ENCODE data around the gene SPRR4. TPM values are rescaled to one million over a fixed set of nuclear protein-coding genes. Genes with fewer than 3 reads are reported as not detected.

Gene SPRR4
- polyA plus RNA-seq, 1 donor (not counting 4 experiments of a cell fraction or from before 2014, with no cell fraction given) = 1.9 TPM

GRCh38 chr1:152959801-152960451 is 10.5 kb upstream of the SPRR4 start:
- TF ChIP-seq CTCF (optimal IDR thresholded peaks at IDR 0.05 in 1 of 3, IDR thresholded peaks at IDR 0.05 in 1 of 3, conservative IDR thresholded peaks at IDR 0.05 in 1 of 3; ENCODE audit: extremely low read depth in 1 of 3, insufficient read depth in 2 of 3, low read length in 3 of 3) (no peak), EZH2 (IDR thresholded peaks at IDR 0.05; ENCODE audit: low read length) (no peak)
- FAIRE-seq = no peak

GRCh38 chr1:152960452-152961044 is 9.9 kb upstream of the SPRR4 start:
- Histone ChIP-seq H3K27me3 (ENCODE audit: control insufficient read depth, extremely low read depth, insufficient read depth, low read length) (no peaks in the 10 kb centered on the region), H3K4me3 (ENCODE audit: control insufficient read depth in 2 of 3, extremely low read depth in 1 of 3, insufficient read depth in 2 of 3, low read depth in 1 of 3, low read length in 3 of 3) (no peak overlapping the region), H3K9me1 (ENCODE audit: control insufficient read depth, extremely low read depth, insufficient read depth, low read length) (no peaks in the 10 kb centered on the region), H3K79me2 (ENCODE audit: control insufficient read depth, insufficient read depth, low read length) (no peaks in the 10 kb centered on the region), H4K20me1 (ENCODE audit: control insufficient read depth, extremely low read depth, insufficient read depth, low read length) (no peaks in the 10 kb centered on the region), H3K36me3 (ENCODE audit: control insufficient read depth in 2 of 2, extremely low read depth in 1 of 2, insufficient read depth in 2 of 2, low read length in 2 of 2) (no peaks in the 10 kb centered on the region), H3K9ac (ENCODE audit: control insufficient read depth, extremely low read depth, insufficient read depth, low read length) (no peak overlapping the region), H3K27ac (ENCODE audit: control insufficient read depth, insufficient read depth, low read length) (no peak overlapping the region), H3K9me3 (ENCODE audit: control insufficient read depth, low read depth, low read length) (no peaks in the 10 kb centered on the region), H3K4me2 (ENCODE audit: control insufficient read depth, extremely low read depth, insufficient read depth, low read depth, low read length) (no peak overlapping the region), H3K4me1 (ENCODE audit: control insufficient read depth, extremely low read depth, insufficient read depth, low read length) (no peaks in the 10 kb centered on the region), H2AFZ (ENCODE audit: control insufficient read depth, low read length) (no peak overlapping the region)
- no peak for TF ChIP-seq EZH2 (IDR thresholded peaks at IDR 0.05; ENCODE audit: low read length)
- TF ChIP-seq CTCF (optimal IDR thresholded peaks at IDR 0.05 in 1 of 3, IDR thresholded peaks at IDR 0.05 in 1 of 3, conservative IDR thresholded peaks at IDR 0.05 in 1 of 3; ENCODE audit: extremely low read depth in 1 of 3, insufficient read depth in 2 of 3, low read length in 3 of 3) = peak in 2 of 3 experiments; percentile 22 to 25
- DNase-seq (ENCODE audit: low read depth, low spot score) = no peak
- dilution Hi-C loops (cut with MboI; ENCODE audit: extremely low pct_ligation_motif_present, low sequenced_read_pairs) = no loop called here
- FAIRE-seq = no peak

More at GRCh38 chr1:152959801-152960451, 10.5 kb upstream of the SPRR4 start:
- Histone ChIP-seq H3K27ac (ENCODE audit: control insufficient read depth, insufficient read depth, low read length) (no peak overlapping the region), H3K36me3 (ENCODE audit: control insufficient read depth in 2 of 2, extremely low read depth in 1 of 2, insufficient read depth in 2 of 2, low read length in 2 of 2) (no peaks in the 10 kb centered on the region), H3K9me1 (ENCODE audit: control insufficient read depth, extremely low read depth, insufficient read depth, low read length) (no peaks in the 10 kb centered on the region), H3K4me3 (ENCODE audit: control insufficient read depth in 2 of 3, extremely low read depth in 1 of 3, insufficient read depth in 2 of 3, low read depth in 1 of 3, low read length in 3 of 3) (no peak overlapping the region), H3K4me2 (ENCODE audit: control insufficient read depth, extremely low read depth, insufficient read depth, low read depth, low read length) (no peak overlapping the region), H3K27me3 (ENCODE audit: control insufficient read depth, extremely low read depth, insufficient read depth, low read length) (no peaks in the 10 kb centered on the region), H4K20me1 (ENCODE audit: control insufficient read depth, extremely low read depth, insufficient read depth, low read length) (no peaks in the 10 kb centered on the region), H3K79me2 (ENCODE audit: control insufficient read depth, insufficient read depth, low read length) (no peaks in the 10 kb centered on the region), H3K4me1 (ENCODE audit: control insufficient read depth, extremely low read depth, insufficient read depth, low read length) (peaks cover 2% of the 10 kb centered on the region), H2AFZ (ENCODE audit: control insufficient read depth, low read length) (no peak overlapping the region), H3K9me3 (ENCODE audit: control insufficient read depth, low read depth, low read length) (no peaks in the 10 kb centered on the region), H3K9ac (ENCODE audit: control insufficient read depth, extremely low read depth, insufficient read depth, low read length) (no peak overlapping the region)
- dilution Hi-C loops (cut with MboI; ENCODE audit: extremely low pct_ligation_motif_present, low sequenced_read_pairs) = no loop called here
- no peak for DNase-seq (ENCODE audit: low read depth, low spot score)
